Measurements from ENCODE around the gene INPP5E. TPM values are rescaled to one million over a fixed set of nuclear protein-coding genes. Genes with fewer than 3 reads are reported as not detected.

Gene INPP5E
- total RNA-seq, 1 experiment from 2014 or later: 11.3 TPM

DNA sequence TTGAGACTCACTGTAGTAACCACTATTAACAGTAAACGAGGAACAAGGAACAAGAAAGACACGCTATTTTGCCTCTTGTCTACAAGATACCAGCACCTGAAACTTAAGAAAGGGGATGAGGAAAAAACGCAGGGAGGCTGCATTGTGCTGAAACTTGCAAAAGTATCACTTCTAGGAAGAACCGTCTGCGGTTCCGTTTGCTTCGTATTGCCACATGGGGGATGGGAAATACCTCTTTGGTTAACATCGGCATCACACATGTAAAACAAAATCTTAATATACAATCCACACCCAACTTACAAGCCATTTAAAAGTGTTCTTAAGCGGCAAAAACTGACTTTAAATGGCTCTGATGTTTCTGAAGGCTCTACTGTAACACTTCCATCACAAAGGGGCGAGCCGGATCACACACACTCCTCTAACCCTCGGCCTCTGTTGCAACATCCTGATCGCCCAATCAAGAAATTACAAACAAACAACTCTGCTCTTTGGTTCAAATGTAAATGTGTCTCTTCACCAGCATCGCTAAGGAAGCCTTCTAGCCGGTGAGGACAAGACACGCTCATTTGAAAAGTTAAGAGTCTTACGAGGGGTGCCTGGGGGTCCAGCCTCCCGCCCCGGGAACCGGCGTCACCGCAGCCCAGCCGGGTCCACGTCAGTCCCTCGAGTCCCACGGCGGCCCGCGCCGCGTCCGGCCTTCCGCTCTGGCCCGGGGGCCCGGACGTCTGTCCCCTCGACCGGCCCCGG, 42.6 kb upstream of the INPP5E start:
- DNase-seq: no peak
- Mint-ChIP-seq H3K36me3 (ENCODE audit: insufficient read depth, unreplicated experiment) (peaks cover 38% of the 10 kb centered on the region), H3K4me3 (ENCODE audit: low read depth, unreplicated experiment) (peak overlapping the region; percentile 93), H3K27ac (ENCODE audit: unreplicated experiment) (peak overlapping the region; percentile 97), H3K9me3 (ENCODE audit: low read depth, unreplicated experiment) (no peaks in the 10 kb centered on the region), H3K27me3 (ENCODE audit: unreplicated experiment) (no peaks in the 10 kb centered on the region), H3K4me1 (ENCODE audit: low read depth, unreplicated experiment) (no peaks in the 10 kb centered on the region)
- TF ChIP-seq, protein P1, sequence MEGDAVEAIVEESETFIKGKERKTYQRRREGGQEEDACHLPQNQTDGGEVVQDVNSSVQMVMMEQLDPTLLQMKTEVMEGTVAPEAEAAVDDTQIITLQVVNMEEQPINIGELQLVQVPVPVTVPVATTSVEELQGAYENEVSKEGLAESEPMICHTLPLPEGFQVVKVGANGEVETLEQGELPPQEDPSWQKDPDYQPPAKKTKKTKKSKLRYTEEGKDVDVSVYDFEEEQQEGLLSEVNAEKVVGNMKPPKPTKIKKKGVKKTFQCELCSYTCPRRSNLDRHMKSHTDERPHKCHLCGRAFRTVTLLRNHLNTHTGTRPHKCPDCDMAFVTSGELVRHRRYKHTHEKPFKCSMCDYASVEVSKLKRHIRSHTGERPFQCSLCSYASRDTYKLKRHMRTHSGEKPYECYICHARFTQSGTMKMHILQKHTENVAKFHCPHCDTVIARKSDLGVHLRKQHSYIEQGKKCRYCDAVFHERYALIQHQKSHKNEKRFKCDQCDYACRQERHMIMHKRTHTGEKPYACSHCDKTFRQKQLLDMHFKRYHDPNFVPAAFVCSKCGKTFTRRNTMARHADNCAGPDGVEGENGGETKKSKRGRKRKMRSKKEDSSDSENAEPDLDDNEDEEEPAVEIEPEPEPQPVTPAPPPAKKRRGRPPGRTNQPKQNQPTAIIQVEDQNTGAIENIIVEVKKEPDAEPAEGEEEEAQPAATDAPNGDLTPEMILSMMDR (IDR thresholded peaks at IDR 0.05; ENCODE audit: unreplicated experiment): no peak
- intact Hi-C loops (cut with micrococcal nuclease; ENCODE audit: unreplicated experiment): no loop called here
- CTCF ChIA-PET: no interaction called here
- BruUV-seq (replicated peaks): TSS peak; percentile 85

GRCh38 chr9:136481558-136481957, 41.9 kb upstream of the INPP5E start:
- H3K4me1 Mint-ChIP-seq (ENCODE audit: low read depth, unreplicated experiment): no peaks in the 10 kb centered on the region
- H3K27ac Mint-ChIP-seq (ENCODE audit: unreplicated experiment): peak overlapping the region; percentile 97
- CTCF ChIA-PET: no interaction called here
- TF ChIP-seq, protein P1 (IDR thresholded peaks at IDR 0.05; ENCODE audit: unreplicated experiment): no peak
- peak overlapping the region; percentile 93 for H3K4me3 Mint-ChIP-seq (ENCODE audit: low read depth, unreplicated experiment)
- intact Hi-C loops (cut with micrococcal nuclease; ENCODE audit: unreplicated experiment): no loop called here
- no peak for DNase-seq
- no peaks in the 10 kb centered on the region for H3K9me3 Mint-ChIP-seq (ENCODE audit: low read depth, unreplicated experiment)
- H3K36me3 Mint-ChIP-seq (ENCODE audit: insufficient read depth, unreplicated experiment): peaks cover 43% of the 10 kb centered on the region
- H3K27me3 Mint-ChIP-seq (ENCODE audit: unreplicated experiment): no peaks in the 10 kb centered on the region
- no TSS peak for BruUV-seq (replicated peaks)

DNA sequence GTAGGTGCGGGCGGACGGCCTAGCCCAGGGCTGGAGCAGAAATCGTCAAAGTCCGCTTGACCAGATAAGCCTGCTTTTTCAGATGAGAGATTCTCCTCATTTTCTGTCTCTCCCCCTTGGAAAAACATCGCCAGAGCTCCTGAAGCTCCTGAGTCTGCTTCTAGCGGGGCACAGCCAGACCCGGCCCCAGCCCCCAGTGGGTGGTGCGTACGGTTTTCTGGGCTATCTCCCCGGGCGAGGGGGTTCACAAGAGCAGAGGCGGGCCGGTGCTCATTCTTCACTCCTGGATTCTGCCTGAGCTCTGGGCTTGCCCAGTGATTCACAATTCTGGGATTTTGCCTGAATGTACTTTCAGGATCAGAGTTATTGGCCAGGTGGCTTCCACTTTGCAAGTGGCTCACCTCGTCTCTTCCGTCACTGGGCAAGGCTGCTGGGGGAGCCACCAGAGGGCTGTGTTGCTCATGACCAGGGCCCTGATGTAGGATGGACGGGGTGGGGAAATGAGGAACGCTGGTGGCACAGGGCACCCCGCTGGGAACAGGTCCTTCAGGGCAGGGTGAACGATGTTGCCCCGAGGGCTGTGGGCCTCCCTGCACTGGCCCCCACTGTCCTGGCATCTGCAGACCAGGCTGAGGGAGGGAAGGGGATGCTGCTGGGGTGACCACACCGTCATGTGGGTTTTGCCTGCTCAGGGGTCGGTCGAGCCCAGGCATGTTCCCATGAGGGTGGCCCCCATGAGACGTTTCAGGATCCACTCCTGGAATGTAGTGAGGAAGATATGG, 36.9 kb upstream of the INPP5E start:
- no TSS peak for BruUV-seq (replicated peaks)
- H3K36me3 Mint-ChIP-seq (ENCODE audit: insufficient read depth, unreplicated experiment): peaks cover 30% of the 10 kb centered on the region
- H3K9me3 Mint-ChIP-seq (ENCODE audit: low read depth, unreplicated experiment): no peaks in the 10 kb centered on the region
- DNase-seq: no peak
- TF ChIP-seq, protein P1 (IDR thresholded peaks at IDR 0.05; ENCODE audit: unreplicated experiment): no peak
- intact Hi-C loops (cut with micrococcal nuclease; ENCODE audit: unreplicated experiment): no loop called here
- H3K27me3 Mint-ChIP-seq (ENCODE audit: unreplicated experiment): no peaks in the 10 kb centered on the region
- H3K27ac Mint-ChIP-seq (ENCODE audit: unreplicated experiment): no peak overlapping the region
- no peaks in the 10 kb centered on the region for H3K4me1 Mint-ChIP-seq (ENCODE audit: low read depth, unreplicated experiment)
- no peak overlapping the region for H3K4me3 Mint-ChIP-seq (ENCODE audit: low read depth, unreplicated experiment)
- CTCF ChIA-PET: no interaction called here

- TF ChIP-seq, protein P1 (IDR thresholded peaks at IDR 0.05; ENCODE audit: unreplicated experiment): no peak
- intact Hi-C loops (cut with micrococcal nuclease; ENCODE audit: unreplicated experiment): no loop called here
- Mint-ChIP-seq H3K9me3 (ENCODE audit: low read depth, unreplicated experiment) (no peaks in the 10 kb centered on the region), H3K27ac (ENCODE audit: unreplicated experiment) (no peak overlapping the region), H3K36me3 (ENCODE audit: insufficient read depth, unreplicated experiment) (peaks cover 30% of the 10 kb centered on the region), H3K27me3 (ENCODE audit: unreplicated experiment) (no peaks in the 10 kb centered on the region), H3K4me3 (ENCODE audit: low read depth, unreplicated experiment) (no peak overlapping the region), H3K4me1 (ENCODE audit: low read depth, unreplicated experiment) (no peaks in the 10 kb centered on the region)
- CTCF ChIA-PET: interaction anchor here (0.6 kb wide), 1 partner anchor 568 kb away, joined by 3 read pairs; the partner anchor contains the start of gene CAMSAP1
- BruUV-seq (replicated peaks): no TSS peak
- no peak for DNase-seq
These were observed 35.6 kb upstream of the INPP5E start for GRCh38 chr9:136474974-136475865.
